Breast epithelium (tissue), 3 donors: ENCODE results near the gene TGM1.

Experiments used
- POLR2A ChIP-seq: fragments of 450-650 bp; IDR thresholded peaks from one replicate; pipeline ENCODE4 v1.6.1; 2016; ENCODE audit warnings: antibody characterized with exemption, mild to moderate bottlenecking, moderate library complexity
- POLR2AphosphoS5 ChIP-seq, 3 donors: sonication (generic); formaldehyde crosslinking; IDR thresholded peaks; one replicate each; pipeline ENCODE4 v1.6.1; 2017; ENCODE audit warnings: antibody characterized with exemption in 3 of 3
- TF ChIP-seq, protein P1 (sequence below), 3 donors: fragments of 450-650 bp; IDR thresholded peaks; one replicate each; pipeline ENCODE4 v1.5.1; 2016 to 2017; ENCODE audit warnings: antibody characterized with exemption in 3 of 3, mild to moderate bottlenecking in 3 of 3, moderate library complexity in 3 of 3

DNA sequence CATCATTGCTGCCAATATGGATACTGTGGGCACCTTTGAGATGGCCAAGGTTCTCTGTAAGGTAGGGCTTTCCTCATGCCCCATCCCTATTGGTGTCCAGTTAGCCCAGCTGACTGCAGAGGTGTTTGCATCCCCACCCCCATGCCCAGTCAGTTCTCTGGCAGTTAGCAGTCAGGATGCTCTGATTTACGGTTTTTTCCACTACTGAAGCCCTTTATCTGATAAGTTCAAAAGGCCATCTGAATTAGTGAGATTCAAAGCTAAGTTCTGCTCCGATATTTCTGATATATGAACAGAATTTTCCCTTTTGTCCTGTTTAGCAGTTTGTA lies 29.5 kb downstream of the TGM1 start:
- TF ChIP-seq, protein P1, sequence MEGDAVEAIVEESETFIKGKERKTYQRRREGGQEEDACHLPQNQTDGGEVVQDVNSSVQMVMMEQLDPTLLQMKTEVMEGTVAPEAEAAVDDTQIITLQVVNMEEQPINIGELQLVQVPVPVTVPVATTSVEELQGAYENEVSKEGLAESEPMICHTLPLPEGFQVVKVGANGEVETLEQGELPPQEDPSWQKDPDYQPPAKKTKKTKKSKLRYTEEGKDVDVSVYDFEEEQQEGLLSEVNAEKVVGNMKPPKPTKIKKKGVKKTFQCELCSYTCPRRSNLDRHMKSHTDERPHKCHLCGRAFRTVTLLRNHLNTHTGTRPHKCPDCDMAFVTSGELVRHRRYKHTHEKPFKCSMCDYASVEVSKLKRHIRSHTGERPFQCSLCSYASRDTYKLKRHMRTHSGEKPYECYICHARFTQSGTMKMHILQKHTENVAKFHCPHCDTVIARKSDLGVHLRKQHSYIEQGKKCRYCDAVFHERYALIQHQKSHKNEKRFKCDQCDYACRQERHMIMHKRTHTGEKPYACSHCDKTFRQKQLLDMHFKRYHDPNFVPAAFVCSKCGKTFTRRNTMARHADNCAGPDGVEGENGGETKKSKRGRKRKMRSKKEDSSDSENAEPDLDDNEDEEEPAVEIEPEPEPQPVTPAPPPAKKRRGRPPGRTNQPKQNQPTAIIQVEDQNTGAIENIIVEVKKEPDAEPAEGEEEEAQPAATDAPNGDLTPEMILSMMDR (IDR thresholded peaks at IDR 0.05): no peak
- TF ChIP-seq POLR2AphosphoS5 (IDR thresholded peaks at IDR 0.05) (no peak), POLR2A (no peak)
